ENCODE results near the gene NPC1L1.

The NPC1L1 gene

GRCh38 chr7:44497155-44498027 lies 43.7 kb downstream of the NPC1L1 start:
- DNase-seq, result peak in 1 of 2 experiments; percentile 2

- no peak for DNase-seq
Measured at GRCh38 chr7:44496385-44496784, 44.7 kb downstream of the NPC1L1 start.

- no peak for DNase-seq
Measured at GRCh38 chr7:44494960-44495359, 46.2 kb downstream of the NPC1L1 start.

- no peak for DNase-seq
Measured at GRCh38 chr7:44491229-44491628, 49.9 kb downstream of the NPC1L1 start.

GRCh38 chr7:44490351-44491200 lies 50.6 kb downstream of the NPC1L1 start, which contains the start of gene NUDCD3:
TSS of gene NUDCD3 (minus strand) at chr7:44490658. CDS start at chr7:44490600, 58 bp downstream.
- DNase-seq, result peak; percentile 84 to 93

GRCh38 chr7:44489955-44490350 lies 51.2 kb downstream of the NPC1L1 start:
- peak in 1 of 2 experiments; percentile 47 for DNase-seq

GRCh38 chr7:44488955-44489354 lies 52.2 kb downstream of the NPC1L1 start:
- DNase-seq, result no peak

GRCh38 chr7:44486693-44487092 lies 54.4 kb downstream of the NPC1L1 start:
- no peak for DNase-seq

- DNase-seq, result no peak
Measured at GRCh38 chr7:44486001-44486400, 55.1 kb downstream of the NPC1L1 start.

- no peak for DNase-seq
Measured at GRCh38 chr7:44484482-44485313, 56.4 kb downstream of the NPC1L1 start.

GRCh38 chr7:44482502-44483485 lies 58.3 kb downstream of the NPC1L1 start:
- DNase-seq, result no peak

GRCh38 chr7:44477938-44478337 lies 63.2 kb downstream of the NPC1L1 start:
- no peak for DNase-seq

- DNase-seq, result peak in 1 of 2 experiments; percentile 68
Measured at GRCh38 chr7:44477063-44477830, 63.9 kb downstream of the NPC1L1 start.

- DNase-seq, result no peak
Measured at GRCh38 chr7:44476313-44476712, 64.8 kb downstream of the NPC1L1 start.

- no peak for DNase-seq
Measured at GRCh38 chr7:44473295-44473694, 67.8 kb downstream of the NPC1L1 start.

- DNase-seq, result no peak
Measured at GRCh38 chr7:44472843-44473242, 68.3 kb downstream of the NPC1L1 start.

GRCh38 chr7:44471850-44472249 lies 69.3 kb downstream of the NPC1L1 start:
- no peak for DNase-seq

- DNase-seq, result no peak
Measured at GRCh38 chr7:44471436-44471835, 69.7 kb downstream of the NPC1L1 start.

- DNase-seq, result no peak
Measured at GRCh38 chr7:44470628-44471245, 70.4 kb downstream of the NPC1L1 start.

- DNase-seq, result no peak
Measured at GRCh38 chr7:44470135-44470479, 71.0 kb downstream of the NPC1L1 start.

Data from NCI-H526 (cell line).